Breast epithelium (tissue), 3 donors: ENCODE measurements around the gene IRAK3.

Experiments
- POLR2A ChIP-seq: fragments of 450-650 bp; IDR thresholded peaks from one replicate; pipeline ENCODE4 v1.6.1; 2016; ENCODE audit warnings: antibody characterized with exemption, mild to moderate bottlenecking, moderate library complexity
- TF ChIP-seq, protein P1 (sequence below), 3 donors: fragments of 450-650 bp; IDR thresholded peaks; one replicate each; pipeline ENCODE4 v1.5.1; 2016 to 2017; ENCODE audit warnings: antibody characterized with exemption in 3 of 3, mild to moderate bottlenecking in 3 of 3, moderate library complexity in 3 of 3

DNA sequence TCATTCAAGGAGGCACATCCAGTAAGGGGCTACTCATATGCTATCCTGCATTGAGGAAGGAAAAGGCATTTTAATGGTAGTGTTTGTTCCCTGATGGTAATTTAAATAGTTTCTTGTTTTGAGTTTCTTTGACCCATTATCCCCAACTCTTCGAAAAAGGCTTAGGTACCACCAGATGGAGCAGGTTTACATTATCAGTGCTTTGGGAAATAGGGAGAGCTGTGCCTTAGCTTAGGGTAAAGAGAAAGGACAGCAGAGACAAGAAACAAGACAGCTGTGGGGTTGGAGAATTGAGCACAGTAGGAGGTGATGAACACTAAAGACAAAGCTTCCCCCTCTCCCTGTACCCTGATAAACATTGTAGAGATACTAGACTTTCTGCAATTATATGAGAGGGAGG is 84.1 kb downstream of the IRAK3 start:
- TF ChIP-seq, protein P1, sequence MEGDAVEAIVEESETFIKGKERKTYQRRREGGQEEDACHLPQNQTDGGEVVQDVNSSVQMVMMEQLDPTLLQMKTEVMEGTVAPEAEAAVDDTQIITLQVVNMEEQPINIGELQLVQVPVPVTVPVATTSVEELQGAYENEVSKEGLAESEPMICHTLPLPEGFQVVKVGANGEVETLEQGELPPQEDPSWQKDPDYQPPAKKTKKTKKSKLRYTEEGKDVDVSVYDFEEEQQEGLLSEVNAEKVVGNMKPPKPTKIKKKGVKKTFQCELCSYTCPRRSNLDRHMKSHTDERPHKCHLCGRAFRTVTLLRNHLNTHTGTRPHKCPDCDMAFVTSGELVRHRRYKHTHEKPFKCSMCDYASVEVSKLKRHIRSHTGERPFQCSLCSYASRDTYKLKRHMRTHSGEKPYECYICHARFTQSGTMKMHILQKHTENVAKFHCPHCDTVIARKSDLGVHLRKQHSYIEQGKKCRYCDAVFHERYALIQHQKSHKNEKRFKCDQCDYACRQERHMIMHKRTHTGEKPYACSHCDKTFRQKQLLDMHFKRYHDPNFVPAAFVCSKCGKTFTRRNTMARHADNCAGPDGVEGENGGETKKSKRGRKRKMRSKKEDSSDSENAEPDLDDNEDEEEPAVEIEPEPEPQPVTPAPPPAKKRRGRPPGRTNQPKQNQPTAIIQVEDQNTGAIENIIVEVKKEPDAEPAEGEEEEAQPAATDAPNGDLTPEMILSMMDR (IDR thresholded peaks at IDR 0.05) = no peak
- TF ChIP-seq POLR2A = no peak
